NT2/D1 (cell line): Measurements from ENCODE around the gene CDH24.

Source experiments
- DNase-seq: peaks from one replicate; pipeline ENCODE4 v3.0.0-alpha.2; 2011; ENCODE audit warnings: low read depth, low spot score
- H3K27me3 ChIP-seq: 2 replicates; pipeline ENCODE4 v1.6.0; 2011; ENCODE audit warnings: mild to moderate bottlenecking; ENCODE audit not compliant: insufficient read length, insufficient read depth
- H3K36me3 ChIP-seq: 2 replicates; pipeline ENCODE4 v1.6.1; 2011; ENCODE audit warnings: mild to moderate bottlenecking, low read length, mixed read lengths; ENCODE audit not compliant: insufficient read depth, insufficient read length
- H3K4me1 ChIP-seq: 2 replicates; pipeline ENCODE4 v1.5.1; 2011; ENCODE audit not compliant: insufficient read depth, insufficient read length
- H3K4me3 ChIP-seq: 2 replicates; pipeline ENCODE4 v1.5.1; 2011; ENCODE audit warnings: low read depth; ENCODE audit not compliant: insufficient read length
- H3K9ac ChIP-seq: 2 replicates; pipeline ENCODE4 v1.6.0; 2011; ENCODE audit warnings: low read depth; ENCODE audit not compliant: insufficient read length
- H3K9me3 ChIP-seq: 2 replicates; pipeline ENCODE4 v1.5.1; 2011; ENCODE audit warnings: mild to moderate bottlenecking, low read length; ENCODE audit not compliant: insufficient read depth
- SUZ12 ChIP-seq: IDR thresholded peaks from 2 replicates; pipeline ENCODE4 v1.6.1; 2011; ENCODE audit not compliant: insufficient read length, insufficient read depth; ENCODE audit errors: extremely low read depth
- YY1 ChIP-seq: IDR thresholded peaks from 2 replicates; pipeline ENCODE4 v1.6.1; 2011; ENCODE audit not compliant: insufficient read length, insufficient read depth
- ZNF274 ChIP-seq: IDR thresholded peaks from 2 replicates; pipeline ENCODE4 v1.6.1; 2011; ENCODE audit warnings: mild to moderate bottlenecking, low read depth, low read length

The CDH24 gene

DNA sequence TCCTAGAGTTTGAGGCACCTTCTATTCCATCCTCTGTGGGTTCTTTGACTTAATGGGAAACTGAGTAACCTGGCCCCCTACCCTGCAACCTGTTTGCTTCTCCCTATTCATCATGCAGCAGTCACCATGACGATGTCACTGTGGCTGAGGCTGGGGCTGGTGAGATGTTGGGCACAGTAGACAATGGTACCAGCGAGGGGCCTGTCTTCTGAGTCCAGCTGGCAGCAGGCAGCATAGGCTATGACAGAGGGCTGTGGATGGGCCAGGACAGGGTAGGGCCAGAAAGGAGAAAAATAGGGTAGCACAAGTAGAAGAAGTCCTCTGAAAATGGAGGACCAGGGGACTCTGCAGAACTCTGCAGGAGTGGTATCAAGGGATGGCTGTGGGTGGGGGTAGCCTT lies 45.5 kb upstream of the CDH24 start:
- no peak for TF ChIP-seq ZNF274
- no peak for TF ChIP-seq YY1
- TF ChIP-seq SUZ12: no peak
- H3K27me3 ChIP-seq: no peaks in the 10 kb centered on the region

DNA sequence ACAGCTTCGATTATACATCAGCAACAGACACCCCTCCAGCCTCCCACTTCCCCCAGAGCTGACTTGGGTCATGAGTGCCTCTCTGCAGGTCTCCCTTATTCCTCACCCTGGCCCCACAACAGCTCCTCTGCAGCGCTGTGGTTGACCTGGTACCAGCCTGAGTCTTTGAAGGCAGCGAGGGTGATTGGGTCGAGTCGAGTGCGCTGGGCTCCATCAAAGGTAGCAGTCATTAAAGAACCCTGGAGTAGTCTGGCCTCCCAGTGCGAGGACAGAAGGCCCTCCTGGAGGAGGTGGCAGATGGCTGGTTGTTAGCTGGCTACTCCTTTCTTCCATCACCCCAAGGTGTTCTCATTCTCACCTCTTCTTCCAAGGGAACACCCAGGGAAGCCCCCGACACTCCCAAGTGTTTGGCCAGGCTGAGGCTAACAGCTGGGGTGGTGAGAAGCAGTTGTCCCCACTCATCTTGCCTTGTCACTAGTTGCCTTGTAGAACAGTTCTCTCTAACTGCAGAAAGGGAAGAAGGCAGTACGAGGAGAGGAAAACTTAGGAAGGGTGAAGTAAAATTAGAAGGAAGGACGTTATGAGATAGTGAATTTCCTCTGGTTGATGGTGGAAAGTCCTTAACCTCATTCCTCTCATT lies 44.8 kb upstream of the CDH24 start:
- H3K36me3 ChIP-seq: peaks cover 22% of the 10 kb centered on the region
- TF ChIP-seq SUZ12: no peak
- no peak for TF ChIP-seq YY1
- no peak for TF ChIP-seq ZNF274
- no peaks in the 10 kb centered on the region for H3K9me3 ChIP-seq
- H3K9ac ChIP-seq: no peak overlapping the region
- H3K27me3 ChIP-seq: no peaks in the 10 kb centered on the region
- H3K4me1 ChIP-seq: no peaks in the 10 kb centered on the region
- no peak overlapping the region for H3K4me3 ChIP-seq
- no peak for DNase-seq

More for the DNA sequence above, 45.5 kb upstream of the CDH24 start:
- DNase-seq: no peak
- Histone ChIP-seq H3K36me3 (peaks cover 16% of the 10 kb centered on the region), H3K9ac (no peak overlapping the region), H3K9me3 (no peaks in the 10 kb centered on the region), H3K4me1 (no peaks in the 10 kb centered on the region), H3K4me3 (no peak overlapping the region)

DNA sequence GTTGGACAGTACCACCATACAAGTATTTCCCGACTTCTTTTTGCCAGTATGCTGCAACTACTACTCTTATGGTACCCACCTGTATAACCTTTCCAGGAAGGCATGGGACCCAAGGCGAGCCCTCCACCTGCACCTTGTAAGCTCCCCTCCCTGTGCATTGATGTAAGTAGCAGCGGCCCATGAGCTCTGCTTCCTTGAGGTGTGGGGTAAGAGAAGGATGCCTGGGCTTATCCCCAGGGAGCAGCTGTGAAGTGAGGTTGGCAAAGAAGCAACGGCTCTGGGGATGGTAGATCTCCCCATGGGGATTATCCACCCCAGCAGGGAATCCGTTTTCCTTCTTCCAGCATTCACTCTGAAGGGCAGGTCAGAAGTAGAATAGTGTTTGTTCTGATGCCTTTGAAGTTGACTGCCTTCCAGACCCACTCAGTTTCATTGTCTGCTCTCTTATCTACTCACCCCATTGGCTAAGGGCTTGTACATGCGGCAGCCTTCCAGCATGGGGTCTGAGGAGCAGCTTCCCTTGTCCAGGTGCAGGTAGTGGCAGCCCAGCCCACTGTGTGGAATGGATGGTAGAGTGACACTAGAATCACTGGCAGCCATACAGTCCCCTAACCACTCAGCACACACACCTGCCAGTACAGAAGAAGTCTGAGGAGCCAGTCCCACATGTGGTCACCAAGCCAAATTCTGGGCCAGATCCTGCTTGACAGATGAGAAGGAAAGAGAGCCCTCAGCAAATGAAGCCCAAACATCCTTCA lies 44.1 kb upstream of the CDH24 start:
- H3K4me3 ChIP-seq: no peak overlapping the region
- no peak for TF ChIP-seq SUZ12
- TF ChIP-seq YY1: no peak
- no peak for TF ChIP-seq ZNF274
- no peaks in the 10 kb centered on the region for H3K9me3 ChIP-seq
- peaks cover 28% of the 10 kb centered on the region for H3K36me3 ChIP-seq
- no peaks in the 10 kb centered on the region for H3K27me3 ChIP-seq
- no peak for DNase-seq
- no peaks in the 10 kb centered on the region for H3K4me1 ChIP-seq
- no peak overlapping the region for H3K9ac ChIP-seq

DNA sequence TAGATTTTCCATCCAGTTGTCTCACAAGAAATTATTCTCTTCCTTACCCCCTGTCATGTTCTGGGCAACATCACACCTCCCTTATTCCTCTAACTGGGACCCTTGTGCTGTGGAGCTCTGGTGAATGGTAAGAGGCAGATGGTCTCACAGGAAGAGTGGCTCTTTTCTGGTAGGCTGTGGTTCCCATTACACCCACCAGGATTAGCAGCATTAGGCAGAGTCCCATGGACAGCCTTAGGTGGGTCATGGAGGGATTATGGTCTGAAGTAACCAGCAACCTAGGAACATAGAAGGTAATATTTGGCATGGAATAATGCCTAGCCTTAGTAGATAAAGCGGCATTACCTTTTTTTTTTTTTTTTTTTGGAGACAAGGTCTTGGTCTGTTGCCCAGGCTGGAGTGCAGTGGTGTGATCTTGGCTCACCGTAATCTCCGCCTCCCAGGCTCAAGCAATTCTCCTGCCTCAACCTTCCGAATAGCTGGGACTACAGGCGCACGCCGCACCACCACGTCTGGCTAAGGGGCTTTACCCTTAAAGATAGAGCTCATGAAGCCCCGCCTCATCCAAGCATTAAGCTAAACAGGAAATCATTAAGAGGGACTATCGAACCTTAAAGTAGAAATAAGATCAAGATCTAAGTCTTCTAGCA lies 42.0 kb upstream of the CDH24 start:
- no peak overlapping the region for H3K9ac ChIP-seq
- no peaks in the 10 kb centered on the region for H3K27me3 ChIP-seq
- H3K36me3 ChIP-seq: peaks cover 28% of the 10 kb centered on the region
- no peak overlapping the region for H3K4me3 ChIP-seq
- DNase-seq: no peak
- TF ChIP-seq YY1 (no peak), SUZ12 (no peak), ZNF274 (no peak)
- H3K9me3 ChIP-seq: no peaks in the 10 kb centered on the region
- H3K4me1 ChIP-seq: no peaks in the 10 kb centered on the region

DNA sequence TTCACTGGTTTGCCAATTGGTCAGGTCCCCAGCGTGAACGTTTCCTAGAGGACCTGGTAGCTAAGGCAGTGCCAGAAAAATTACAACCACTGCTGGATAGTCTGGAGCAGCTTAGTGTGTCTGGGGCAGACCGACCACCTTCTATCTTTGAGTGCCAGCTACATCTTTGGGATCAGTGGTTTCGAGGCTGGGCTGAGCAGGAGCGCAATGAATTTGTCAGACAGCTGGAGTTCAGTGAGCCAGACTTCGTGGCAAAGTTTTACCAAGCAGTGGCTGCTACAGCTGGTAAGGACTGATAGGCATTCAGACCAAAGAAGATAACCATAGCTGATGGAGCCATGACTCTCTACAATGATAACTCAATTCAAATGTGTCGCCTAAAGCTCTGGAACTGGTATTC lies 40.5 kb upstream of the CDH24 start:
- Histone ChIP-seq H3K36me3 (peaks cover 34% of the 10 kb centered on the region), H3K4me3 (no peak overlapping the region), H3K4me1 (no peaks in the 10 kb centered on the region), H3K27me3 (no peaks in the 10 kb centered on the region), H3K9me3 (no peaks in the 10 kb centered on the region), H3K9ac (no peak overlapping the region)
- no peak for DNase-seq
- TF ChIP-seq ZNF274: no peak
- TF ChIP-seq SUZ12: no peak
- TF ChIP-seq YY1: no peak

DNA sequence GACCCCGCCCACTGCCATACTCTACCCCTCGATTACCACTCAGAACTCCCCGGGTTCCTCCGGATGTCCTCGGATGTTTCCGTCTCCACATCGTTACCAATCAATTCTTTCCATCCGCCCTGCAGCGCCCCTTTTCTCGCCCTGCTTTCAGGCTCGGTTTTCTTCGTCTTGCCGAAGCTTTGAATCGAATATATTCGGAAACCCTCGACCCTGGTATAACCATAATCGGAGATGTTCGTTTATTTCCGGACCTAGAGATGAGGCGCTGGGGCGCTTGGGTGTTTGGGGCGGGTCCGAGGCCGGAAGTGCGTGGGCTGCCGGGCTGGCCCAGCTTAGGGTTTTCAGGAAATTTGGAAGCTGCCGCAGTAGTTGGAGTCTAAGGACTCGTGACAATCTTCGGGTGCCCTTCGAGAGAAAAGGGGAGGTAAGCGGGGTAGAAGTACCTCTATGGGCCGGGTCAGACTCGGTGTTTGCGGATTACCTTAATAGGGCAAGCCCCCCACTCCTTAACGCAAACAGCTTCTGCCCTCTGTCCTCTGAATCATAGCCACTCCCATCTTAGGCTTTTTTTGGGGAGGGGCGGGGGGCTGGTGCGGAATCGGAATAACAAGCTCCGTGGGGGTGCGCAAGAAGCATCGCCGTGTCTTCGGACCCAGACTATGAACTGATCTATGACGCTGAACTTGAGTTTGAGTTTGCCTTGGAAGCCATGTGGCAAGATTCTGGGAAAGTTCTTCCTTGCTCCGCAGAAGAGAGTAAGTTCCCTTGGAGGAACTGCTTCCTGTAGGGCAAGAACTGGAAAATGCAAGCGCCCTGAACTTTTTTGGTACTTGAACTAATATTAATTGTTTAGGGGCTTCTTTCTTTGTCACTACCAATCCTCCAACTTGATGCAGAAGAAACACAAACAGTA lies 38.1 kb upstream of the CDH24 start, which contains the start of gene C14orf119:
TSS of gene C14orf119 (plus strand) at position 310 of the 913 bp plus-strand sequence. CDS start 2,154 bp downstream, outside the sequence.
- Histone ChIP-seq H3K36me3 (peaks cover 51% of the 10 kb centered on the region), H3K9me3 (no peaks in the 10 kb centered on the region), H3K4me3 (peak within 1 kb of the TSS; percentile 94), H3K9ac (peak within 1 kb of the TSS; percentile 99), H3K4me1 (no peaks in the 10 kb centered on the region), H3K27me3 (no peaks in the 10 kb centered on the region)
- peak; percentile 96 for DNase-seq
- TF ChIP-seq SUZ12: no peak
- no peak for TF ChIP-seq ZNF274
- no peak for TF ChIP-seq YY1
